Inflammatory macrophage (primary cell): Measurements from ENCODE around the gene URGCP.
A peak's percentile ranks its signal among the peaks of the same experiment; 100 is the strongest.
"Not testable (repeated sequence)": the region's sequence is repeated elsewhere in the genome, so short reads cannot be mapped to it uniquely, and the experiment has no call there.

Experiments
- DNase-seq, 2 donors: peaks; one replicate each; pipeline ENCODE4 v3.0.0-alpha.2; 2020 to 2022

URGCP gene

GRCh38 chr7:43914795-43915194 lies 8.4 kb upstream of the URGCP start:
- no peak for DNase-seq

- peak; percentile 16 to 17 for DNase-seq
These were observed 453 bp downstream of the URGCP start for GRCh38 chr7:43905956-43906330.

- no peak for DNase-seq
These were observed 1.0 kb downstream of the URGCP start for GRCh38 chr7:43905209-43905946.

- DNase-seq = no peak
These were observed 1.7 kb downstream of the URGCP start for GRCh38 chr7:43904533-43905208.

- no peak for DNase-seq
These were observed 3.8 kb downstream of the URGCP start for GRCh38 chr7:43902542-43903054.

- not testable (repeated sequence) for DNase-seq
These were observed 7.8 kb downstream of the URGCP start for GRCh38 chr7:43898571-43898970.

- DNase-seq = no peak
These were observed 10.5 kb downstream of the URGCP start for GRCh38 chr7:43895847-43896415.

- no peak for DNase-seq
These were observed 15.1 kb downstream of the URGCP start for GRCh38 chr7:43891069-43891955.

- no peak for DNase-seq
These were observed 15.9 kb downstream of the URGCP start for GRCh38 chr7:43890468-43890867.

GRCh38 chr7:43888993-43889945 lies 17.1 kb downstream of the URGCP start:
- no peak for DNase-seq

GRCh38 chr7:43884617-43885016 lies 21.8 kb downstream of the URGCP start:
- DNase-seq = no peak

GRCh38 chr7:43884209-43884608 lies 22.2 kb downstream of the URGCP start:
- DNase-seq = no peak

GRCh38 chr7:43880596-43880995 lies 25.8 kb downstream of the URGCP start:
- no peak for DNase-seq

- no peak for DNase-seq
These were observed 26.9 kb downstream of the URGCP start for GRCh38 chr7:43879477-43879876.

GRCh38 chr7:43878867-43879266 lies 27.5 kb downstream of the URGCP start:
- DNase-seq = no peak

- DNase-seq = no peak
These were observed 28.2 kb downstream of the URGCP start for GRCh38 chr7:43877968-43878864.

GRCh38 chr7:43876976-43877745 lies 29.2 kb downstream of the URGCP start:
- DNase-seq = no peak

- peak; percentile 22 to 30 for DNase-seq
These were observed 30.2 kb downstream of the URGCP start for GRCh38 chr7:43876241-43876640.

- DNase-seq = no peak
These were observed 33.1 kb downstream of the URGCP start for GRCh38 chr7:43873300-43873699.
